Testis (tissue), 3 donors: Measurements from ENCODE around the gene PLCL1. TPM values are rescaled to one million over a fixed set of nuclear protein-coding genes. Genes with fewer than 3 reads are reported as not detected.

ENCODE experiments used
- DNase-seq: peaks from one replicate; pipeline ENCODE4 v3.0.0-alpha.2; 2019
- H3K27ac ChIP-seq, 2 donors: fragments of 200-600 bp; sonication (generic); one replicate each; pipeline ENCODE4 v1.5.1; 2019
- H3K27me3 ChIP-seq: fragments of 200-600 bp; sonication (generic); one replicate; pipeline ENCODE4 v1.5.1; 2019
- H3K36me3 ChIP-seq: fragments of 200-600 bp; sonication (generic); one replicate; pipeline ENCODE4 v1.5.1; 2017; ENCODE audit warnings: low read depth; ENCODE audit errors: missing control alignments
- H3K4me1 ChIP-seq: fragments of 200-600 bp; sonication (generic); one replicate; pipeline ENCODE4 v1.5.1; 2019
- H3K4me3 ChIP-seq, 2 donors: fragments of 200-600 bp; sonication (generic); one replicate each; pipeline ENCODE4 v1.5.1; 2017 to 2019
- H3K9me3 ChIP-seq: fragments of 200-600 bp; sonication (generic); one replicate; pipeline ENCODE4 v1.5.1; 2017
- POLR2A ChIP-seq: fragments of 450-650 bp; IDR thresholded peaks from one replicate; pipeline ENCODE4 v1.6.1; 2017; ENCODE audit warnings: antibody characterized with exemption, mild to moderate bottlenecking, moderate library complexity
- WGBS, 2 donors: methylation state at CpG; one replicate each; pipeline ENCODE4 v1.1.5; 2018; 5-methylcytosine and 5-hydroxymethylcytosine counted together
- intact Hi-C: fragments of 100-400 bp; cut with DNase I; formaldehyde crosslinking; loops from one replicate; pipeline ENCODE4 v1.15.1; 2023; ENCODE audit warnings: low total_unique reads
- polyA plus RNA-seq: library from polyadenylated mRNA; stranded (reverse); fragments of 350-450 nt; fragmentation: Illumina TruSeq; extraction: RNeasy Lipid Tissue Mini Kit (QIAGEN cat#74804); gene quantifications from one replicate; pipeline ENCODE4 v1.2.3, GENCODE V29; 2014; ENCODE audit warnings: low read depth, low replicate concordance; ENCODE audit not compliant: insufficient read depth
- total RNA-seq, 2 donors: library from RNA; depleted of rRNA; stranded (reverse); fragments of >200 nt; gene quantifications; one replicate each; pipeline ENCODE4 v1.2.3, GENCODE V29; 2016
- TF ChIP-seq, protein P1 (sequence below), 3 experiments: fragments of 450-650 bp in 2 of 3; fragments of 200-600 bp in 1 of 3; sonication (generic) in 1 of 3; IDR thresholded peaks; one replicate each; pipeline ENCODE4 v1.5.1; 2016 to 2019; ENCODE audit warnings: antibody characterized with exemption in 3 of 3, mild to moderate bottlenecking in 2 of 3, moderate library complexity in 1 of 3

PLCL1 gene
- total and polyA plus RNA-seq, 3 donors from 2014 or later: 2.1 to 2.6 (median 2.4) TPM

- DNase-seq: no peak
- Histone ChIP-seq H3K27me3 (no peaks in the 10 kb centered on the region), H3K36me3 (no peaks in the 10 kb centered on the region), H3K9me3 (no peaks in the 10 kb centered on the region), H3K4me3 (no peak overlapping the region), H3K27ac (no peak overlapping the region), H3K4me1 (no peaks in the 10 kb centered on the region)
- 81 to 90% methylated on average over 3 of the region's 3 CpGs for WGBS, 2 donors
- TF ChIP-seq, protein P1, sequence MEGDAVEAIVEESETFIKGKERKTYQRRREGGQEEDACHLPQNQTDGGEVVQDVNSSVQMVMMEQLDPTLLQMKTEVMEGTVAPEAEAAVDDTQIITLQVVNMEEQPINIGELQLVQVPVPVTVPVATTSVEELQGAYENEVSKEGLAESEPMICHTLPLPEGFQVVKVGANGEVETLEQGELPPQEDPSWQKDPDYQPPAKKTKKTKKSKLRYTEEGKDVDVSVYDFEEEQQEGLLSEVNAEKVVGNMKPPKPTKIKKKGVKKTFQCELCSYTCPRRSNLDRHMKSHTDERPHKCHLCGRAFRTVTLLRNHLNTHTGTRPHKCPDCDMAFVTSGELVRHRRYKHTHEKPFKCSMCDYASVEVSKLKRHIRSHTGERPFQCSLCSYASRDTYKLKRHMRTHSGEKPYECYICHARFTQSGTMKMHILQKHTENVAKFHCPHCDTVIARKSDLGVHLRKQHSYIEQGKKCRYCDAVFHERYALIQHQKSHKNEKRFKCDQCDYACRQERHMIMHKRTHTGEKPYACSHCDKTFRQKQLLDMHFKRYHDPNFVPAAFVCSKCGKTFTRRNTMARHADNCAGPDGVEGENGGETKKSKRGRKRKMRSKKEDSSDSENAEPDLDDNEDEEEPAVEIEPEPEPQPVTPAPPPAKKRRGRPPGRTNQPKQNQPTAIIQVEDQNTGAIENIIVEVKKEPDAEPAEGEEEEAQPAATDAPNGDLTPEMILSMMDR (IDR thresholded peaks at IDR 0.05): no peak
- TF ChIP-seq POLR2A: no peak
- intact Hi-C loops: no loop called here
Observed at GRCh38 chr2:197868206-197868605, 63.8 kb downstream of the PLCL1 start.

GRCh38 chr2:197869041-197869440 lies 64.6 kb downstream of the PLCL1 start:
- H3K9me3 ChIP-seq: no peaks in the 10 kb centered on the region
- WGBS, 2 donors: 73 to 77% methylated on average over 2 of the region's 2 CpGs
- no peaks in the 10 kb centered on the region for H3K27me3 ChIP-seq
- no peak overlapping the region for H3K27ac ChIP-seq
- no peak for DNase-seq
- no peak for TF ChIP-seq POLR2A
- TF ChIP-seq, protein P1 (IDR thresholded peaks at IDR 0.05): no peak
- no peaks in the 10 kb centered on the region for H3K36me3 ChIP-seq
- H3K4me3 ChIP-seq: no peak overlapping the region
- H3K4me1 ChIP-seq: no peaks in the 10 kb centered on the region
- intact Hi-C loops: no loop called here

GRCh38 chr2:197869501-197870111 lies 65.2 kb downstream of the PLCL1 start:
- H3K4me3 ChIP-seq: no peak overlapping the region
- H3K36me3 ChIP-seq: no peaks in the 10 kb centered on the region
- H3K27ac ChIP-seq: no peak overlapping the region
- TF ChIP-seq, protein P1 (IDR thresholded peaks at IDR 0.05): no peak
- no peak for TF ChIP-seq POLR2A
- intact Hi-C loops: no loop called here
- WGBS, 2 donors: 82 to 84% methylated on average over 8 of the region's 8 CpGs
- no peak for DNase-seq
- no peaks in the 10 kb centered on the region for H3K4me1 ChIP-seq
- H3K9me3 ChIP-seq: no peaks in the 10 kb centered on the region
- H3K27me3 ChIP-seq: no peaks in the 10 kb centered on the region

DNA sequence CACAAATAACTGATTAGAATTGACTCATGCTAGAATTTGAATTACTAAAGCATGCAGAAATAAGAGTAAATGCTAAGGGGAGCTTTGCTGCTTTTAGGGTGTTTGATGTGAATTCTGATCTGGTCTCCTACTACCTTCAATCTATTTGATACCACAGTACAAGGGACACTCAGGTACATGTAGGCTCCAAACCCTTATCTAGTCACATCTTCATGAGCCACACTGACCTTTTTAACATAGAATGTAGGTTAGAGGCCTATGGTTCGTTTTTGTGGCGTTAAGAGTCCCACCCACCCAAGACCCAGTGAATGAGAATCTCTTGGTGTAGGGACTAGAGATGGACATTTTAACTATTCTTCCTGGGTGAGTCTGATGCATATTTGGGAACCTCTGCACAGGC lies 65.7 kb downstream of the PLCL1 start:
- Histone ChIP-seq H3K9me3 (no peaks in the 10 kb centered on the region), H3K27ac (no peak overlapping the region), H3K4me3 (no peak overlapping the region), H3K27me3 (no peaks in the 10 kb centered on the region), H3K4me1 (no peaks in the 10 kb centered on the region), H3K36me3 (no peaks in the 10 kb centered on the region)
- DNase-seq: no peak
- intact Hi-C loops: no loop called here
- TF ChIP-seq, protein P1 (IDR thresholded peaks at IDR 0.05): no peak
- no peak for TF ChIP-seq POLR2A
- WGBS, 2 donors: 100% methylated on average over 2 of the region's 2 CpGs

- H3K4me1 ChIP-seq: no peaks in the 10 kb centered on the region
- no peak for DNase-seq
- no peak overlapping the region for H3K27ac ChIP-seq
- 71 to 73% methylated on average over 3 of the region's 3 CpGs for WGBS, 2 donors
- no peaks in the 10 kb centered on the region for H3K36me3 ChIP-seq
- H3K27me3 ChIP-seq: no peaks in the 10 kb centered on the region
- no peak for TF ChIP-seq POLR2A
- TF ChIP-seq, protein P1 (IDR thresholded peaks at IDR 0.05): no peak
- no peaks in the 10 kb centered on the region for H3K9me3 ChIP-seq
- intact Hi-C loops: no loop called here
- no peak overlapping the region for H3K4me3 ChIP-seq
Observed at GRCh38 chr2:197871780-197872456, 67.5 kb downstream of the PLCL1 start.
